Left renal pelvis (tissue), 4 donors: ENCODE data around the gene DOK6. TPM values are rescaled to one million over a fixed set of nuclear protein-coding genes. Genes with fewer than 3 reads are reported as not detected.

ENCODE experiments used
- DNase-seq, 4 donors: peaks; one replicate each; pipeline ENCODE4 v3.0.0-alpha.2; 2013; ENCODE audit warnings: low read depth in 4 of 4, low spot score in 3 of 4
- polyA plus RNA-seq, 4 donors: library from polyadenylated mRNA; unstranded; fragments of 120-200 nt; gene quantifications; one replicate each; pipeline ENCODE4 v1.2.1, GENCODE V29; 2013; ENCODE audit not compliant: insufficient read length in 4 of 4

The DOK6 gene
- polyA plus RNA-seq, 4 donors: 6.6 to 19.2 (median 16.9) TPM

- DNase-seq: no peak
These were observed 486.6 kb downstream of the DOK6 start for GRCh38 chr18:69887256-69887655.

DNA sequence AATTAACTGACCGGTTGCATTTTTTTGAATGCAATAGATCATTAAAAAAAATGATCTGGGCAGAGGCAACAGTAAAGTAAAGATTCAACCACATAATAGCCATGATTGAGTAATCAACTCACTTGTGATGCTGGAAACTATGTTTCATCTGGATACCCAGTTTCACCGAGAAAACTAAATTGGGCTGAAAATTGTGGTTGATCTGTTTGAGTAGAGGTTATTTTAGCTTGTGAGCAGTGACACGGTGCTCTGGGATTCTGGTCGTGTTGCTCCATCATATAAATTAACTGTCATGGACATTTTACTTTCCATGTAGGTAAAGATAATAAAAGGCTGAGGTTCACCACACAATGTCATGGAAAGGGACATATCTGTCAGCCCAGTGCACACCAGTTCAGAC lies 488.3 kb downstream of the DOK6 start:
- no peak for DNase-seq

DNA sequence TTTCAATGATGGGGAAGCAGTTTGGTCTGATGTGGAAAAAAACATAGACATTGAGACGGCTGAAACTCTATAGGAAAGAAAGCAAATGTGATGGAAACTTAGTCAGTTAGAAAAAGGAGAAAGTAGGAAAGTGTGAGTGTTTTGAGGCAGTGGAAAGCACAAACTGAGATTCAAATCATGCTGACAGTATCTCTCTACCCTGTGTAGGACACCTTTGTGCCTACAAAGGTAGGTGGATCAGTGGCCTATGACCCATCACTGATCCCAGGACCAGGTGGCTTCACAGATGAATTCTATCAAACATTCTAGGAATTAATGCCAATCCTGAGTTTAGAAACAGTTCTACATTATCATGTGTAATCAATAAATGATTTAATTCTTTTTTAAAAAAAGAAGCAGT lies 489.9 kb downstream of the DOK6 start:
- no peak for DNase-seq

DNA sequence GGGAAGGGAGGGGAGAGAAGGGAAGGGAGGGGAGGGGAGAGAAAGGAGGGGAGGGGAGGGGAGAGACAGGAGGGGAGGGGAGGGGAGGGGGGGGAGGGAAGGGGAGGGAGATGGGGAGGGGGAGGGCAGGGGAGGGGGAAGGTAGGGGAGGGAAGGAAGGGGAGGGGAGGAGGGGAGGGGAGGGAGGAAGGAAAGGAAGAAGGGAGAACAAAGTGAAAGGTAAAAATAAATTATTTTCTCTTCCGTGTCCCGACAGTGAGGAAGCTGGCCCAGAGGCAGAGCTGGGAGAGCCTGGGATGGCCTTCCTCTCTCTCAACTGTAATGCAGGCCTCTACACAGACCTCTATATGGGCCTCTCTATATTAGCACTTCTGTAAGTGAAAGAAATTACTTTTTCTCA lies 493.8 kb downstream of the DOK6 start:
- DNase-seq: no peak

- no peak for DNase-seq
These were observed 494.7 kb downstream of the DOK6 start for GRCh38 chr18:69895066-69896047.

DNA sequence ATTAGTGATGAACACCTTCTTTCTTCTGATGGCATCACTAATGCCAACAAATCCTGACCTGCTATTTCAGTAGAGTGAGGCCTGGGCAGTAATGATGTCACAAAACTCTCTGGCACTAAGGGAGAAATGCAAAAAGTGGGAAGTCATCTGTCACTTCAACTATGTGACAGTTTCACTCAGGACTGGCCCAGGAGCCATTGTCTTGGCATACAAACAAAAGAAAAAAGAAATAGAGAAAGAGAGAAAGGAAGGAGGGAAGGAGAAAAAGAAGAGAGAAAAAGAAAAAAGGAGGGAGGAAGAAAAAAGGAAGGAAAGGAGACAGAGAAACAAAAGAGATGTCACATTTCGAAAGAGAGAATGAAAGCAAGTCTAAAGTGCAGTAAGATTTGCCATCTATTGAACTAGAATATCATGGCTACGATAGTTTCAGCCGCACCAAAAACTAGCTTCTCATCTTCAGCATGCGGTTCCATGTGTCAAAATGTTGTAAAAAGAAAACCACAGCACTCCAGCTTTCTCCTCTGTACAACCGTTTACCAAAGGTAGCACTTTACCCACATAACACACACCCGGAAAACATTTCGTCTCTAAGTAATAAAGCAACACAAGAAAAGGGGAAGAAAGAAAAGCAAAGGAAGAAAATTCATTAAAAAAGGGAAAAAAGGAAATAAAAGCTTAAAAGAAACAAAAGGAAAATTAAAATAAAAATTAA lies 496.9 kb downstream of the DOK6 start:
- no peak for DNase-seq

- DNase-seq: no peak
These were observed 497.7 kb downstream of the DOK6 start for GRCh38 chr18:69898241-69898861.
